GM06990 (cell line): Measurements from ENCODE around the gene OR56A1.
A peak's percentile ranks its signal among the peaks of the same experiment; 100 is the strongest.

Source experiments
- DNase-seq: peaks from one replicate; pipeline ENCODE4 v3.0.0-alpha.2; 2011; ENCODE audit not compliant: insufficient read length; ENCODE audit errors: extremely low read depth
- H3K27me3 ChIP-seq: replicated peaks from 2 replicates; pipeline ENCODE4 v1.6.0; 2011; ENCODE audit warnings: low read length; ENCODE audit not compliant: control insufficient read depth, insufficient read depth
- H3K36me3 ChIP-seq: 2 replicates; pipeline ENCODE4 v1.5.1; 2011; ENCODE audit warnings: low read length; ENCODE audit not compliant: control insufficient read depth, insufficient read depth
- H3K4me3 ChIP-seq: replicated peaks from 2 replicates; pipeline ENCODE4 v1.5.1; 2011; ENCODE audit warnings: low read depth, mild to moderate bottlenecking, control low read depth, low read length
- CTCF ChIP-seq: IDR thresholded peaks from 2 replicates; pipeline ENCODE4 v1.5.1; 2011; ENCODE audit warnings: low read length, control low read depth, mild to moderate bottlenecking, inconsistent platforms; ENCODE audit not compliant: insufficient read depth, poor library complexity, severe bottlenecking

The OR56A1 gene

DNA sequence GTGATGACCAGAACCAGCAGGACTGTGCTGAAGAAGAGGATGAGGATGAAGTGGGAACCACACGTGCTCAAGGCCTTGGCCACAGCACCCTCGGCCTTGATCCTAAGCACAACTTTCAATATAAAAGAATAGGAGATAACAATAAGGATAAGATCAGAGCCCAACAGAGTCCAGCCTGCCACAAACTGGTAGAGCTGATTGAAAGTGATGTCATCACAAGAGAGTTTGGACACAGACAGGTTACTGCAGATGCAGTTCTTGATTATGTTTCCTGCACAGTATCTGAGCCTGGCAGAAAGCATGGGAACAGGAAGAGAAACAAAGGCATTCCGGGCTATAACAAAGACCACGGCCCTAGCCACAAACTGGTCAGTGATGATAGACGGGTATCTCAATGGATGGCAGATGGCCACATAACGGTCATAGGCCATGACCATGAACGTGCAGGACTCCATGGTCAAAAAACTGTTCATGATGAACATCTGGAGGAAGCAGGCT, 28.3 kb downstream of the OR56A1 start:
- TF ChIP-seq CTCF, result no peak
- no peak for DNase-seq
- H3K36me3 ChIP-seq, result no peaks in the 10 kb centered on the region
- H3K27me3 ChIP-seq, result no peaks in the 10 kb centered on the region; the same call in 1 of the 2 replicates
- H3K4me3 ChIP-seq, result no peak overlapping the region

- no peak for DNase-seq
- TF ChIP-seq CTCF, result no peak
- H3K36me3 ChIP-seq, result no peaks in the 10 kb centered on the region
- H3K27me3 ChIP-seq, result no peaks in the 10 kb centered on the region; the same call in 1 of the 2 replicates
- no peak overlapping the region for H3K4me3 ChIP-seq
These were observed 35.8 kb downstream of the OR56A1 start for GRCh38 chr11:5994791-5995190.

DNA sequence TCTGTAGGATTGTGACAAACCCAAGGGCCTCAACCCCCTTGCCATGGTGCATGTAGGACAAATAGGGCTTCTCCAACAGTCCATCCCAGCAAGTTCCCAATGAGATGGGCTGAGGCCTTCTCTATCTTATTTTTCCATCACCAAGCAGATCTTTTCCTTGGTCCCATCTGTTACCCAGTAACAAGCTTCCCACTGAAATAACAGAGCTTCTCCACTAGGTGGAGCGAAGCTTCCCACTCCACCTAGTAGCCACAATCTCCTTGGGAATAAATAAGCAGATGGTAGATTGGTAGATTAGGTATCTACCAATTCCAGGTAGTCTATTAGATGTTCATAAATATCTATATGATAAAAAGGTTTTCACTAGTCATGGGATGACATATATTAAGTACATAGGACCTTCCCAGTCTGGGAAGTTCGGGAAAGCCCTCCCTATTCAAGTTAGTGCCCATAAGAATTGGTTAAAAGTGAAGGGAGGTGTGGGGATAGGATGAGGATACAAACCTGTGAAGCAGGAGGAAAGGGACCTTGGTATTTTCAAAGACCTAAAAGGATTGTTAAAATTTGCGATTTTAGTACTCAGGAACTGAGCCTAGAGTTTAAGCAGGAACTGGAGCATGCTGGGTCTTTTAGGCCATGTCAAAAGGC, 37.8 kb downstream of the OR56A1 start:
- Histone ChIP-seq H3K36me3 (no peaks in the 10 kb centered on the region), H3K4me3 (no peak overlapping the region), H3K27me3 (no peaks in the 10 kb centered on the region)
- TF ChIP-seq CTCF, result peak; percentile 62
- no peak for DNase-seq

- no peaks in the 10 kb centered on the region for H3K27me3 ChIP-seq
- TF ChIP-seq CTCF, result no peak
These were observed 38.4 kb downstream of the OR56A1 start for GRCh38 chr11:5992150-5992549.

DNA sequence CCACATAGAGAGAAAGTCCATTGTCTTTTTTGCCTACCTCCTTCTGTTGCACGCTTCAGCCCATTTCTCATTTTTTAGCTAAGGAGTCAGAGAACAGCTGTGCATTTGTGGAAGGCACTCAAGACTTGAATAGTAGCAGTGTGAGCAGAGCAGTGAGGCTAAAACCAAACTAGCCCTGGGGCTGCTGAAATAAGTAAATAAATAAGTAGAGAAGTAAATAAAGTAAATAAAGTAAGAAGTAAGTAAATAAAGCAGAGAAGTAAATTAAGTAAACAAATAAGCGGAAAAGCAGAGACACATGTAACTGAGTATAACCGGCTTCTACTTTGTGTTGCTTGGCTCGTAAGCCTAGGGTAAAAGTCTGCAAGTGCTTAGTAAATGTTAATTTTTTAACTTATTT, 41.4 kb downstream of the OR56A1 start:
- Histone ChIP-seq H3K4me3 (no peak overlapping the region), H3K27me3 (no peaks in the 10 kb centered on the region), H3K36me3 (no peaks in the 10 kb centered on the region)
- no peak for DNase-seq
- TF ChIP-seq CTCF, result no peak

More at GRCh38 chr11:5992150-5992549, 38.4 kb downstream of the OR56A1 start:
- no peak for DNase-seq
- no peak overlapping the region for H3K4me3 ChIP-seq
- no peaks in the 10 kb centered on the region for H3K36me3 ChIP-seq
